Muscle of back (tissue), 11 donors: Measurements from ENCODE around the gene ABCC8. TPM values are rescaled to one million over a fixed set of nuclear protein-coding genes. Genes with fewer than 3 reads are reported as not detected.

Source experiments
- DNase-seq, 3 donors: peaks; one replicate each; pipeline versions ENCODE4 v3.0.0 to v3.0.0-alpha.2; 2013
- polyA plus RNA-seq, 10 donors: library from polyadenylated mRNA; unstranded; fragments of 120-200 nt; gene quantifications; one replicate each; pipeline ENCODE4 v1.2.1, GENCODE V29; 2013; ENCODE audit not compliant: insufficient read length in 10 of 10

The ABCC8 gene
- polyA plus RNA-seq, 10 donors: 1.7 to 4.8 (median 2.4) TPM

GRCh38 chr11:17472467-17472866, 4.2 kb downstream of the ABCC8 start:
- DNase-seq: no peak

- DNase-seq: no peak
These were observed 5.1 kb downstream of the ABCC8 start for GRCh38 chr11:17471501-17471900.

- DNase-seq: no peak
These were observed 6.6 kb downstream of the ABCC8 start for GRCh38 chr11:17469998-17470397.

GRCh38 chr11:17468122-17468521, 8.5 kb downstream of the ABCC8 start:
- DNase-seq: no peak

GRCh38 chr11:17463546-17464174, 13.0 kb downstream of the ABCC8 start:
- DNase-seq: no peak

GRCh38 chr11:17462940-17463339, 13.7 kb downstream of the ABCC8 start:
- DNase-seq: no peak

GRCh38 chr11:17460406-17460805, 16.2 kb downstream of the ABCC8 start:
- DNase-seq: no peak

- DNase-seq: peak in 2 of 3 donors; percentile 36 to 71
These were observed 17.3 kb downstream of the ABCC8 start for GRCh38 chr11:17459236-17459896.

- peak in 2 of 3 donors; percentile 11 to 38 for DNase-seq
These were observed 18.4 kb downstream of the ABCC8 start for GRCh38 chr11:17458268-17458667.

- DNase-seq: peak in 1 of 3 donors; percentile 11
These were observed 19.1 kb downstream of the ABCC8 start for GRCh38 chr11:17457396-17458173.

- peak in 1 of 3 donors; percentile 25 for DNase-seq
These were observed 24.0 kb downstream of the ABCC8 start for GRCh38 chr11:17452668-17453067.

- no peak for DNase-seq
These were observed 27.5 kb downstream of the ABCC8 start for GRCh38 chr11:17449158-17449557.

- no peak for DNase-seq
These were observed 30.2 kb downstream of the ABCC8 start for GRCh38 chr11:17446482-17446881.

- DNase-seq: no peak
These were observed 31.3 kb downstream of the ABCC8 start for GRCh38 chr11:17445240-17445795.

GRCh38 chr11:17443926-17444690, 32.5 kb downstream of the ABCC8 start:
- no peak for DNase-seq

- DNase-seq: no peak
These were observed 33.2 kb downstream of the ABCC8 start for GRCh38 chr11:17443423-17443822.

GRCh38 chr11:17443000-17443399, 33.6 kb downstream of the ABCC8 start:
- no peak for DNase-seq

- DNase-seq: no peak
These were observed 37.3 kb downstream of the ABCC8 start for GRCh38 chr11:17439316-17439782.

GRCh38 chr11:17437366-17437765, 39.3 kb downstream of the ABCC8 start:
- no peak for DNase-seq

GRCh38 chr11:17434108-17434507, 42.5 kb downstream of the ABCC8 start:
- no peak for DNase-seq

- DNase-seq: peak; percentile 55 to 77 (median 57)
These were observed 44.6 kb downstream of the ABCC8 start for GRCh38 chr11:17432002-17432401.

GRCh38 chr11:17431139-17431538, 45.5 kb downstream of the ABCC8 start:
- DNase-seq: peak in 1 of 3 donors; percentile 36
